Fibroblast of skin of back (primary cell): Measurements from ENCODE around the gene UBE3D.
A peak's percentile ranks its signal among the peaks of the same experiment; 100 is the strongest.
"Not testable (repeated sequence)": the region's sequence is repeated elsewhere in the genome, so short reads cannot be mapped to it uniquely, and the experiment has no call there.

Experiments used
- DNase-seq: peaks from one replicate; pipeline ENCODE4 v3.0.0-alpha.2; 2013

The UBE3D gene

GRCh38 chr6:82976179-82976578 lies 89.5 kb downstream of the UBE3D start:
- DNase-seq, result no peak

- DNase-seq, result no peak
These were observed 93.7 kb downstream of the UBE3D start for GRCh38 chr6:82971877-82972460.

- no peak for DNase-seq
These were observed 94.8 kb downstream of the UBE3D start for GRCh38 chr6:82970839-82971238.

GRCh38 chr6:82968708-82969107 lies 96.9 kb downstream of the UBE3D start:
- no peak for DNase-seq

GRCh38 chr6:82963191-82963925 lies 102.3 kb downstream of the UBE3D start:
- DNase-seq, result no peak

GRCh38 chr6:82959385-82959941 lies 106.2 kb downstream of the UBE3D start:
- peak; percentile 65 for DNase-seq

- DNase-seq, result no peak
These were observed 107.1 kb downstream of the UBE3D start for GRCh38 chr6:82958551-82958950.

- no peak for DNase-seq
These were observed 107.8 kb downstream of the UBE3D start for GRCh38 chr6:82957868-82958245.

DNA sequence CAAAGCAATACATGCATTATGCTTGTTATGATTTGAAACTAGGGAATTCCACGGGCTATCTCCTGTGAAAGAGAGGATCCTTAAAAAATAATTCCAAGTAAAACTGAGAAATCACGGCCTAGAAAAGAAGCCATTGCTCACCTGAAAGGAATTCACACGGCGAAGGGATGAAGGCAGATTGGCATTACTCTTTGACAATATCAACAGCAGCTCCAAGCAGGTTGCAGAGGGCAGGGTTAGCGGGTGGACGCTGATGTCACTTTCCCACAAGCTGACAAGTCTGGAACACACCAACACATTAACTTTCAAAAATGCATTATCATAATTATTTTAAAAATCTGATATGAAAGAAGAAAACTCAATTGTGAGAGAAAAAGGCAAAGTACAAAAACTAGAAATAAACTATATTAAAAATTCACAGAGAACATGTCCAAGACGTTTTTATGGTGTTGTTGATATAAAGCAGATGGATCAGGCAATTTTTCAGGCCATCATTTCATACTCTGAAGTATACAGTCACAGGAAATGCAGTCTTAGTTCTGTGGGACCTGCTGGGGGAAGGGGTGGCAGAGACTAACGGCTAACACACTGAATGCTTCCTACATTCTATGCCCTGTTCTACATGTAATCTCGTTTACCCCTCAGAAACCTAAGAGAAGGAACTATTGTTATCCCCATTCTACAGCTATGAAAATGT lies 108.3 kb downstream of the UBE3D start:
- DNase-seq, result peak; percentile 48

- peak; percentile 91 for DNase-seq
These were observed 109.8 kb downstream of the UBE3D start for GRCh38 chr6:82955841-82956240.

DNA sequence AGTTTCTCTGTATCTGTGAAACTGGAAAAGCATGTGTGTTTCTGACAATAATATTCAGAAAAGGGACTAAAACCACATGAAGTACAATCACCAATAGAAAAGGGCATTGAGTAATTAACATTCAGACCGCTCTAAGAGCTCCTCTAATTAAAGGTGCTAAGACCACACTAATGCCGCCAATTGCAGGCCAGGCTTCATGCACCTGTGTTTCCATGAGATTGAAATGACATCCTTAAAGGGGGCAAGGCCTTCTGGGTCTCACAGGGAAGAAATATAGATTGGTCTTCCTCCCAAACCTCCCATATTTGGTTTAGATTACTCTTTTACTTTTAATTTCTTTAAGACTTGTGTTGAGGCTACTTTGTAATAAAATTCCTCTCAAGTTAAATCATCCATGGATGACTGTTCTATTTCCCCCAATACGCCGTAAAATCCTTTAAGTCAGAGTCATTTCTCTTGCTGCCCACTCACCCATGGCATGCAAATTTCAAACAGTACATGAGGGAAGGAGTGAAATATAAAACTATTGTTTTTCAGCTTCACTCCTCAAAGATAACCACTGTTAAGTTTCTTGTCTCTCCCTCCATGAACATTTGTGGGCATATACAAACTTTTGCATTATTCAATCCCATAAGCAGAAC lies 110.6 kb downstream of the UBE3D start:
- DNase-seq, result peak; percentile 88

- DNase-seq, result peak; percentile 48
These were observed 111.3 kb downstream of the UBE3D start for GRCh38 chr6:82954356-82954755.

GRCh38 chr6:82953871-82954270 lies 111.8 kb downstream of the UBE3D start:
- DNase-seq, result no peak

DNA sequence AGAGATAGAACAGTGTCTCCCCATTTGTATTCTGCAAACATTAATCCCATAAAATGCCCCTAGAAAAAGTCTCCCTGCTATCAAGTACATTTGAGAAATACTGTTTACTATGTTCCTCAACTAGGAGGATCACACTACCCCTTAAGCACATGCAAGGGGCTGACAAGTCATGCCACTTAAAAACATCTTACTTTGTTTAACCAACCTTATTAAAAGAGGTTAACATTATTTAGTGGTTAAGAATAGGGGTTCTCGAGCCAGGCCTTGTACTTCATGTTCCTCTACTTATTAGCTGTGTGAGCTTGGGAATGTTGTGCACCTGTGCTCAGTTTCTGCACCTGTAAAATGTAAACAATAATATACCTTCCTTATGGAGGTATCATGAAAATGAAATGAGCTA lies 113.7 kb downstream of the UBE3D start:
- no peak for DNase-seq

- no peak for DNase-seq
These were observed 114.3 kb downstream of the UBE3D start for GRCh38 chr6:82951389-82951788.

GRCh38 chr6:82930915-82931314 lies 134.7 kb downstream of the UBE3D start:
- DNase-seq, result not testable (repeated sequence)

DNA sequence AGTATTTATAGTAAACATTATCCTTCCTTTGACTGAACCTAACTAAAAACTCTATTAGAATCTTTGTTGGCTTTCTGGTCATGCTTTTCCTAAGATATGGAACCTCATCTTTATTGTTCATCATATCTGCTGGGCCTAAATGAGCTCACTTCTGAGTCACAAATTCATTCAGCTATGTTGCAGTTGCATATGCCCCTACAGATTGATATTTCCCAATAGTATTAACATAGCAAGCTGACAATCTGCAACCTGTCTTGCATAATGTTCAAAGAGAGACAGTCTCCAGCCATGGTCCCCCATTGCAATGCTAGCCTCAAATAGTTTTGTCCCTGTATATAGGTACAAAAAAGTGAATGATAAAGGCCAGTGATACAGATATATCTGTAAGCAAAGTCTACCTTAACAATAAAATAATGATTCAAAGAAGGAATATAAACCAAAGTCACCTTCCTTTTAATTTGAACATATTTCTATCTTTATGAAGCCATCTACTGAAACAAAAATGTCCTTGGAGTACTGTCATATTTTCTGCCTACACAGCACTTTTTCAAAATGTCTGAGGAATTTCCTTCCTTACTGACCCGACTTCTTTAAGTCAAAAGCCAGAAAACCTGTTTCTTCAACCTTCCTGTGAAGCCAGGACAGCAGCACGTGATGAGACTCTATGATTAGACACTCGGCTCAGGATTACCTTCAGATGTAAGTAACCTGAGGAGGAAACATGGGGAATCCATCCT lies 140.7 kb downstream of the UBE3D start:
- DNase-seq, result no peak

DNA sequence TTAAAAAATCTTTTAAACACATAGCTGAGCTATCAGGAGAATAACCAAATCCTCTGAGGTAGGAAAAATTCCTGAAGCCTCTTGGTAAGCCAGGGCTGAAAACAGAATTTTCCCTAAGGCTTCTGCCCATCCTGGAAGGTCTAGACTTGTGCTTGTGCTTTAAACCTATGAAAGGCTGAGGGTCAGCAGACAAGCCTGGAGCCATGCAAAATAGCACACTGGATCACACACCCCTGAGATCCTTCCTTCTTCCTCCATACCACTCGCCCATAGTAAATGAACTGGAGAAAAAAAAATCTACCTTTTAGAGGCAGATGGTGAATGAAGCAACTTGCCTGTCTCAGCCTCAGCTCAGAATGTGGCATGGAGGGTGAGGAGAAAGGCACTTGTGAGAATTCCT lies 144.4 kb downstream of the UBE3D start:
- DNase-seq, result no peak

DNA sequence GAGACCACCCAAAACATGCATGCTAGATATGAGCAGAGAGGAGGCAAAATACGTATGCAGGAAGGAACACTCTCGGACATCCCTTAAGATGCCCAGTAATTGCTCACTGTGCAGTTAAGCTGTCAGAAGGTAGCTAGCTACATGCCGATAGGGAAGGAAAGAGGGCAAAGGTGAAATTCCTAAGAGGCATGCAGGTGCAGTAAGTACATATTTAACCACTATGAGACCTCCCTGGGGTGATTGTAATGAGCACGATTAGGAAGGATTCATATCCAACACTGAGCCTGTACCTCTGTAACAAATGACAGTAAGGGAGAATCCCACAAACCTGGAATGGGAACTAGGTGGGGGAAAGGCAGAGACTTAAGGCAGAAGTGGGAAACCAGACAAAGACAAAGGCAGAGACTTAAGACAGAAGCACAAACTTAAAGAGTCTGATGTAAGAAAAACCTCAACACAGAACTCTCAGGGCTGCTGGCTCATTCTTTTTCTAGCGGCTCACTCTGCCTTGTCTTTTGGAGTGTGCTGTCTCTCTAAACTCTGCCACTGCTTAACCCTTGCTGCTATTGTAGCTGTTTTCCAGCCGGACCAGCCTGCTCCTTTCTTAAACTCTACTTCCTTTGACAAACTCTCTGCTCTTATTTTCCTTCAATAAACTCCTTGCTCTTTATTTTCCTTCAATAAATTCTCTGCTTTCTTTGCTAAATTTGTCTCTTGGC lies 148.1 kb downstream of the UBE3D start:
- no peak for DNase-seq

DNA sequence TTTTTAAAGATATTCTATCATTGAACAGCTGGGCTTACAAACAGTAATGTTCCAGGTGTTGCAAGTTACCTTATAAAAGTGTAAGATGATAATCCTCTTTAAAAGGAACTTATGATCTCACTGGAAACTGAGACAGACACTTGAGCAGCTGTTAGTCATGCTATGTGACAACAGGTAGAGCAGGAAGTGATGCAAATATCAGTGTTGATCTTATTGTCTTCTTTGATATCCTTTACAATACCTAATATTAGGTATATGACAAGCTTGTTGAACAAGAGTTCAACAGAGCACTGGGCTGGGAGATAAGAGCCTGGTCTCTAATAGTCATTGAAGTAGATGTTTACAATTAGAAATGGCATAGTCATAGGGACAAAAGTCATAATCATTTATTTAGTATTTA lies 150.0 kb downstream of the UBE3D start:
- no peak for DNase-seq

DNA sequence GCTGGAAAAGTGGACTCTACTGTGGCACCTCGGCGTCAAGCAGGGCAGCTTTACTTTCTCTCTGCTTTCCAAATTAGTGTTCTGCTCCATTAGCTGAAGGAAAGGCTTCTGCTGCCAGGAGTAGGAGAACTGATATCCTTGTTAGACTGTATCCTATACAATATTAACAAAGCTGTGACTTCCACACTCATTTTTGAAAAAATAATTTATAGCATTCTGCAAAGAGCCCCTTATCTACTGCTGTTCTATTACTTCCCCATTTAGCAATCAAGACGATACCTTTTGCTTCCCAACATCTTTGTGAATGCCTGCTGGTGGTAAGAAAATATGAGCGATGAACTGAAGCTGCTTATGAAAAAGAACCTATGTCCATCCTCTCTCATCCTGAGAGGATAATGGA lies 151.1 kb downstream of the UBE3D start:
- no peak for DNase-seq

GRCh38 chr6:82910820-82911219 lies 154.8 kb downstream of the UBE3D start:
- DNase-seq, result no peak
